C4-2B (cell line): ENCODE results near the gene ADCYAP1.

ENCODE experiments used
- CTCF ChIP-seq: fragments of 450-650 bp; conservative IDR thresholded peaks from 2 replicates; pipeline ENCODE4 v1.5.1; 2017; ENCODE audit warnings: mild to moderate bottlenecking
- ZFX ChIP-seq: fragments of 450-650 bp; IDR thresholded peaks from 2 replicates; pipeline ENCODE4 v1.6.1; 2017

- no peak for TF ChIP-seq CTCF
- TF ChIP-seq ZFX, result no peak
Observed at GRCh38 chr18:957829-958228, 53.2 kb downstream of the ADCYAP1 start.
